Fibroblast of the aortic adventitia (primary cell): Measurements from ENCODE around the gene GCNA. TPM values are rescaled to one million over a fixed set of nuclear protein-coding genes. Genes with fewer than 3 reads are reported as not detected.
"Not testable (repeated sequence)": the region's sequence is repeated elsewhere in the genome, so short reads cannot be mapped to it uniquely, and the experiment has no call there.

Source experiments
- DNase-seq: peaks from one replicate; pipeline ENCODE4 v3.0.0-alpha.2; 2010; ENCODE audit warnings: low read depth
- H3K4me3 ChIP-seq: 2 replicates; pipeline ENCODE4 v1.5.1; 2011; ENCODE audit warnings: low read depth, mild to moderate bottlenecking, control low read depth, low read length, moderate library complexity
- CTCF ChIP-seq: IDR thresholded peaks from 2 replicates; pipeline ENCODE4 v1.5.1; 2011; ENCODE audit warnings: mild to moderate bottlenecking, low read length, control low read depth, inconsistent platforms; ENCODE audit not compliant: insufficient read depth
- total RNA-seq: library from RNA; depleted of rRNA; stranded (reverse); fragments of >200 nt; gene quantifications from 2 replicates; pipeline ENCODE4 v1.2.3, GENCODE V29; 2012; ENCODE audit warnings: low replicate concordance

The GCNA gene
- total RNA-seq, 1 donor = 2.4 TPM

- no peak for DNase-seq
- no peak overlapping the region for H3K4me3 ChIP-seq
- TF ChIP-seq CTCF = no peak
Measured at GRCh38 chrX:71579136-71579989, 1.1 kb downstream of the GCNA start.

- no peak overlapping the region for H3K4me3 ChIP-seq
- no peak for TF ChIP-seq CTCF
- DNase-seq = no peak
Measured at GRCh38 chrX:71579990-71580380, 1.7 kb downstream of the GCNA start.

- TF ChIP-seq CTCF = no peak
- H3K4me3 ChIP-seq = no peak overlapping the region
- DNase-seq = no peak
Measured at GRCh38 chrX:71581210-71581609, 3.0 kb downstream of the GCNA start.

GRCh38 chrX:71586929-71587328 is 8.7 kb downstream of the GCNA start:
- DNase-seq = no peak
- no peak for TF ChIP-seq CTCF
- no peak overlapping the region for H3K4me3 ChIP-seq

- not testable (repeated sequence) for H3K4me3 ChIP-seq, DNase-seq
Measured at GRCh38 chrX:71593210-71593609, 15.0 kb downstream of the GCNA start.

- no peak for TF ChIP-seq CTCF
Measured at GRCh38 chrX:71599965-71600364, 21.7 kb downstream of the GCNA start.

GRCh38 chrX:71603618-71604017 is 25.4 kb downstream of the GCNA start:
- no peak for TF ChIP-seq CTCF
- no peak for DNase-seq
- no peak overlapping the region for H3K4me3 ChIP-seq

More at GRCh38 chrX:71599965-71600364, 21.7 kb downstream of the GCNA start:
- no peak overlapping the region for H3K4me3 ChIP-seq
- DNase-seq = no peak
